HG03025 (cell line): ENCODE data around the gene PHF24.

Source experiments
- ATAC-seq: cut with Tn5 transposase; IDR thresholded peaks from one replicate; pipeline ENCODE4 v1.9.1; 2021; ENCODE audit warnings: mild to moderate bottlenecking, moderate library complexity; ENCODE audit not compliant: unreplicated experiment, low FRiP score

Gene PHF24

GRCh38 chr9:34982361-34982760, 24.3 kb downstream of the PHF24 start:
- ATAC-seq, result no peak

- ATAC-seq, result no peak
Observed at GRCh38 chr9:34983209-34983608, 25.1 kb downstream of the PHF24 start.

GRCh38 chr9:34984049-34984448, 26.0 kb downstream of the PHF24 start:
- ATAC-seq, result no peak

DNA sequence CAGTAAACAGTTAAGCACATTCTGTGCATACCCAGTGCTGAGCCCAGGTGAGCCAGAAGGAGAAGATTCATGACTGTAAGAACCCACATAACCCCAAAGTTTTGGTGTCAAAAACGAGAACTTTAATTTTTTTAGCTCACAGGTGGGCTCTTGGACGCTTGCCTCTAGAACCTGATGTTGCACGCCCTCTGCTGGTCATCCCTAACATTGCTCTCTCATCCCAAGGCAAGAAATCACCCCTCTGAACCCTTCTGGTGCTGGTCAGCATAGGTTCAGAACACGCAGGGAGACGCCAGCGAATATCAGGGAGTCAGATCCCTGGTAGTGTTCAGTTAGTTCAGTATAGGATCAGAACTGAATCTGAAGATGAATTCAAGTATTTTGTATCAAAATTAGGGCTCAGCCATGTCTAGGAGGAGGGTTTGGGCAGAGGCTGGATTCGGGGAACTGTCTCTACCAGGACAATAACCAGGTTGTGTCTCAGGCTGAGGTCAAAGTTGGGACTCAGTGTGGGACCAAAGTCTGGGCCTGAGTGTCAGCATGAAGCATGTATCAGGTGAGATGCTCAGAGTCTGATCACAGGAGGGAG, 27.3 kb downstream of the PHF24 start:
- ATAC-seq, result no peak

- no peak for ATAC-seq
Observed at GRCh38 chr9:34986540-34987047, 28.5 kb downstream of the PHF24 start.

DNA sequence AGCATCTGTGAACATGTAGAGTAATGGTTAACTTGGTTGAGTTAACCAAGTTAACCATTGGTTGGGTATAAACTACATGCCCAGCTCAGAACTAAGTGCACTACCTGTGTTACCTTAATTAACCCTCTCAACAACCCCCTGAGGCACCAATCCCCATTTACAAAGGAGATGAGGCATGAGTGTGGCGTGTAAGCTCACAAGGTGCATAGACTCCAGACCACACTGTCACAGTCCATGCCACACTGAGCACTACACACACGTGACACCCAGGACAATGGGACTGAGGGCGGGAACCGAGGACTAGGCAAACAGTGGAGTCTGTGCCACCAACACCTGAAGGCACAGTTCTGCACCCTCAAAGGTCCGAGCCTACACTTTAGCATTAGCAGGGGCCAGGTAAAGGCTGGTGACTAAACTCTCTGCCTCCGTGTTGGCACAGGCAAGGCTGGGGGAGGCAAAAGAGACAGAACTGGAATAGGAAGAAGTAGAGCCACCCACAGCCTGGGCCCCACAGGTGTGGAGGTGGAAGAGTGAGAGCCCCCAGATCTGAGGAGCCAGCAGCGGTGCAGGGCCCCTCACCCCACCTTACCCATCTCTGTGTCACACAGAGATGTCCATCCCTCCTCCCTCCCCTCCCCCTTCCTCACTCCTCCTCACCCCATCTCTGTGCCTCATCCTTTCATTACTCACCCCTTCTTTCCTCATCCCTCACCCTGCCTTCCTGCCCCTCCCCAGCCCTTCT, 29.2 kb downstream of the PHF24 start:
- ATAC-seq, result no peak

DNA sequence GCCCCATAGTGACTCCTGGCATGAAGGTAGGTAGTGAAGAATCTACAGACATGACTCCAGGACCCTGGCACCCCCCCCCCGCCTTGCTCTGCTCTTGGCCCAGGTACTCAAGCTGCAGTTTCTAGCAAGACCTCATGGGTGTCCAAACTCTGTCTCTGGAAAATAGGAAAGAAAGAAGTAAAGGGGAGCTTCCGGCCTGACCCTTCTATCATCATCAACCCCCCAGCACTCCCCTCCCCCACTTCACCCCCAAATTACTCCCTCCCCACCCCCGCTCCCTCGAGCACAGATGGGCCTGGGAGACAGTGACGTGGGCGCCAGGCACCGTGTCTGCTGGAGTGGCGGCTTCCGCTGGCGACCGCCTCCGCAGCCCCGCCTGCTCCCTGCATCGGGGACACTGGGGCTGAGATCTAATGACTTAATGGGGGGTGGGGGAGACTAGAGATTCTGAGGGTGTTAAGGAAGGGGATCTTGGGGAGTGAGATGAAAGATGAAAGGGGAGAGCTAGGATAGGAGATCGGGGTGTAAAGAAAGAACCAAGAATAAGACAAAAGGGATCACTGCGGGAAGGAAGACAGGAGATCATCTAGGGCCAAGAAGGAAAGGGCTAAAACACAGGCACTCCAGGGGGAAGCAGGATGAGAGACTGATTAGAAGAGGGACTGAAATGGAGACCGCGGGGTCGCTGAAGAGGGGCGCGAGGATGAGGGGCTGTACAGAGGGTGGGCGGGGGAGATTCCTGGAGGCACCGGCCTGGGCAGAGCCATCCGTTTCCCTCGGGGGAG, 30.3 kb downstream of the PHF24 start:
- no peak for ATAC-seq

GRCh38 chr9:34989003-34989945, 31.2 kb downstream of the PHF24 start, which contains the start of gene DNAJB5:
DNAJB5 (plus strand) TSS chr9:34989745; CDS start chr9:34990631, 886 bp downstream.
- peak; percentile 86 for ATAC-seq

DNA sequence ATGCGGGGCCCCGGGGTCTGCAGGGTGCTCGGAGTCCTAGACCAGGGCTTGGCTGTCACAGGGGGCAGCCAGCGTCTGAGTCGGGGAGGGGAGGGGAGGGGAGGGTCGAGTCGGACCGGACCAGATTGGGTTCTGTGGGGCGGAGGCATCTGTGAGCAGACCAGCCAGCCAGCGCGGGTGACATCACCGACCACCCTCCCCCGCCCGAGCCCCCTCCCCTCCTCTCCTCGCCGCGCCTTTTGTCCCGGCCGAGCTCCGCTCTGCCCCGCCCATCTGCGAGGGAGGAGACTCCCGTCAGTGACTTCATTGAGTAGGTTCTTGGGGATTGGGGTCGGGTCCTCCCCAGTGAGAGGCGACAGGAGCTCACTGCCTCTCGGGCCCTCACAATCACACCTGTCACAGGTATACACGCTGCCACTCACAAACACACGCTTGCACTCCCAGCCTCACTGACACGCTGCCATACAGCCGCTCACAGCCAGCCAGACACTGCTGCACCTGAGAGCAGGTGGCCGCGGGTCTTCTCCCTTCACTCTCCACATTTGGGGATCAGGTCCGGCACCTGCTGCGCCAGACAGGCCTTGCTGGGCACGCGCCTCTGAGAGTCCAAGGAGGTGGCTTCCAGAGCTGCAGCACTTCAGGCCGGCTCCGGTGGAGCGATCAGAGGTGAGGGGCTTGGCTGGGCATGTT, 32.0 kb downstream of the PHF24 start:
- ATAC-seq, result peak; percentile 5

GRCh38 chr9:34990908-34991606, 33.0 kb downstream of the PHF24 start:
- ATAC-seq, result no peak

DNA sequence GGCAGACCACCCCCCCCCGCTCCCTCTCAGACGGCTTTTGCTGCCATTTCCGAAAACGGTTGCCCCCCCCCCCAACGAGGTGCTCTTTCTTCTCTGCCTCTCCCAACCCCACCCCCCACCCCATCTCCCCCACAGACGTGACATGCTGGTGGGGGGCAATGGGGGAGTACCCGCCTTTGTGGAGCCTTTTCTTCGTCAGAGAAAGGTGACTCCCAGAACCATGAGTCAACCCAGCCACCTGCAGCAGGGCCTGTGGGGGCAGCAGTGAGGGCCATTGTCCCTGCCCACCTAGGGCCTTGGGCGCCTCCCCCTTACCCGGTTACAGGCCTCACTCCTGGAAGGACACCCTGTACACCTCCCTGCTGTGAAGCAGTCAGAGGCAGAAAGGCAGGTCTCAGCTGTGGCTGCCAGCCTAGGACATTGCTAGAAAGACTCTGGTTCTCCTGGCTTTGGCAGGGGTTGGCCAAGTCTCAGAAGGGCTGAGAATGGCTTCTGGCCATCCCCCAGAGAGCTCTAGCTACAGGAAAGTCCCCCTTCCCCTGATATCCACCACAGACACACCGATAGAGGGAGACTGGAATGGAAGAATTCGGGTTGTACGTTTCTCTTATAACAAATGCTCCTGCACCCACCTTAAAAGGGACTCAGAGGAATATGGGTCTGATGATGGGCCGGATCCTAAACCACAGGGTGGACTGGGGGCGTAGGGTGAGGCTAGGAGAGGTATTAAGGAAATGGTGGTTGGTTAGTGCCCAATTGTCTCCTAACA, 33.7 kb downstream of the PHF24 start:
- ATAC-seq, result no peak

DNA sequence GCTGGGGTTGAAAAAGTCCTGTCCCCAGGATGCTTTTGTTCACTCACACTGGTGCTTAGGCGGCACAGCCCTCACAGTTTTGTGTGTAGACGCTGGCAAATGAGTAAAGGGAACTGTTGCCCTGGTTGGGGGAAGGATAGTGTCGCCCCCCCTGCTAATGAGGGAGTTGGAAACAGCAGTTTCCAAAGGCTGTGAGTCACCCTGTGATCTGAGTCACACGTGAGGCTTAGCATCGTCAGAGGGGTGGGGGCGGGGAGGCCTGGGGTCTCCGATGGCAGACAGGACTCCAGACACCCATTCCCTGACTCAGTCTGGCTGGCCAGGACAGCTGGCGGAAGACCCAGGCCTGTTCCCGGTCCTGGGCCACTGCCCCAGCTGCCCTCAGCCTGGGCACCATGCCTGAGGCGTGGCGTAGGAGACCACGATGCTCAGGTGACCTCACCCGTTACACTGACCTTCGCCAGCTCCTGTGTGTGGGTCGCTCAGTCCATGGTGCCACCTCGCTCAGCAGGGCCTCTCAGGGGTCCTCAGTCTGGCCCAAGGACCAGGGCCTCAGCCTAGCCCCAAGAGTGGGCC, 34.4 kb downstream of the PHF24 start:
- ATAC-seq, result no peak

GRCh38 chr9:34993502-34994259, 35.6 kb downstream of the PHF24 start:
- ATAC-seq, result no peak

GRCh38 chr9:34994260-34994899, 36.3 kb downstream of the PHF24 start:
- ATAC-seq, result no peak

DNA sequence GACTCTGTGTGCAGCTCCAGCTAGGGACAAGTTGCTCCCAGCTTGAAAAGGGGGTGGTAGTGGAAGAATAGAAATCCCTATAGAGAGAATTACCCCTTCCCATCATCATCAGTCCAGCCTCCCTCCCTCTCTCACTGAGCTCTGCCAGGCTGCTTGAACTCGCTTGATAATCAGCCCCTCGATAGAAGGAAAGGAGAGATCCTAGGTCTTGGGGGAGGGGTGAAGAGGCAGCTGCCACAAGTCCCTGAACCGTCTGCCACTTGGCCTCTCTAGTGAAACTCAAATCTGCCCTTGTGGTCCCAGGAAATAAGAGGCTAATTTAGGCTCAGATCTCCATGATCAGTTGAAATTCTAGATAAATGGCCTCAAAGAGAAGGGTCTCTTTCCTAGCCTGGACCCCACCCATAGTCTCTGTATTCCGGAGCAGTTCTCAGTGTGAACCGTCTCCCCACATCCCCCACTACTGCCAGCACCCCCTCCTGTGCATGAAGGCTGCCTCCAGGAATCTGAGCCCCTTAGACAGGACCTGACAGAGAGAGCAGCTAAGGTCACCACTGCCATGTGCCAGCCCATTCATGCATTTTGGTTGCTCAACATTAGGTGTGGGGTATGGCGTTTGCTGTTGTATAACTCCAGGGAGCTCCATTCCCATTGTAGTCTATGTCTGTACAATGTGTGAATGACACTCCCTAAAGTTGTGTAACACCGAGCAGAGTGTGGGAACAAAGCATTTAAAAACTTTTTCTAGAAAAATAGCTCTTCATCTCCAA, 37.0 kb downstream of the PHF24 start:
- no peak for ATAC-seq

- no peak for ATAC-seq
Observed at GRCh38 chr9:34995670-34996060, 37.6 kb downstream of the PHF24 start.
